ENCODE measurements around the gene JAG1.
"Not testable (repeated sequence)": the region's sequence is repeated elsewhere in the genome, so short reads cannot be mapped to it uniquely, and the experiment has no call there.

JAG1 gene

GRCh38 chr20:10622657-10623418 lies 51.0 kb downstream of the JAG1 start:
- peak overlapping the region; percentile 47 for H3K4me3 ChIP-seq (ENCODE audit: low read length)
- no peak for TF ChIP-seq CTCF (conservative IDR thresholded peaks at IDR 0.05; ENCODE audit: low read length)
- peak; percentile 73 for DNase-seq (ENCODE audit: low read depth)

GRCh38 chr20:10621149-10621548 lies 52.6 kb downstream of the JAG1 start:
- no peak for DNase-seq (ENCODE audit: low read depth)
- no peak for TF ChIP-seq CTCF (conservative IDR thresholded peaks at IDR 0.05; ENCODE audit: low read length)
- H3K4me3 ChIP-seq (ENCODE audit: low read length) = no peak overlapping the region

GRCh38 chr20:10619427-10619826 lies 54.4 kb downstream of the JAG1 start:
- TF ChIP-seq CTCF (conservative IDR thresholded peaks at IDR 0.05; ENCODE audit: low read length) = no peak
- peak; percentile 97 for DNase-seq (ENCODE audit: low read depth)
- no peak overlapping the region for H3K4me3 ChIP-seq (ENCODE audit: low read length)

- H3K4me3 ChIP-seq (ENCODE audit: low read length) = no peak overlapping the region
- DNase-seq (ENCODE audit: low read depth) = peak; percentile 58
- no peak for TF ChIP-seq CTCF (conservative IDR thresholded peaks at IDR 0.05; ENCODE audit: low read length)
Observed at GRCh38 chr20:10618611-10619245, 55.1 kb downstream of the JAG1 start.

GRCh38 chr20:10617549-10618133 lies 56.2 kb downstream of the JAG1 start:
- H3K4me3 ChIP-seq (ENCODE audit: low read length) = not testable (repeated sequence)

GRCh38 chr20:10616212-10616611 lies 57.6 kb downstream of the JAG1 start:
- no peak overlapping the region for H3K4me3 ChIP-seq (ENCODE audit: low read length)
- DNase-seq (ENCODE audit: low read depth) = no peak
- no peak for TF ChIP-seq CTCF (conservative IDR thresholded peaks at IDR 0.05; ENCODE audit: low read length)

More at GRCh38 chr20:10617549-10618133, 56.2 kb downstream of the JAG1 start:
- not testable (repeated sequence) for DNase-seq (ENCODE audit: low read depth)

GRCh38 chr20:10613911-10614310 lies 59.9 kb downstream of the JAG1 start:
- TF ChIP-seq CTCF (conservative IDR thresholded peaks at IDR 0.05; ENCODE audit: low read length) = no peak
- DNase-seq (ENCODE audit: low read depth) = no peak
- no peak overlapping the region for H3K4me3 ChIP-seq (ENCODE audit: low read length)

- not testable (repeated sequence) for DNase-seq (ENCODE audit: low read depth); H3K4me3 ChIP-seq (ENCODE audit: low read length)
Observed at GRCh38 chr20:10613426-10613825, 60.4 kb downstream of the JAG1 start.
